Measurements from ENCODE around the gene G2E3.
"Not testable (repeated sequence)": the region's sequence is repeated elsewhere in the genome, so short reads cannot be mapped to it uniquely, and the experiment has no call there.

The G2E3 gene

DNA sequence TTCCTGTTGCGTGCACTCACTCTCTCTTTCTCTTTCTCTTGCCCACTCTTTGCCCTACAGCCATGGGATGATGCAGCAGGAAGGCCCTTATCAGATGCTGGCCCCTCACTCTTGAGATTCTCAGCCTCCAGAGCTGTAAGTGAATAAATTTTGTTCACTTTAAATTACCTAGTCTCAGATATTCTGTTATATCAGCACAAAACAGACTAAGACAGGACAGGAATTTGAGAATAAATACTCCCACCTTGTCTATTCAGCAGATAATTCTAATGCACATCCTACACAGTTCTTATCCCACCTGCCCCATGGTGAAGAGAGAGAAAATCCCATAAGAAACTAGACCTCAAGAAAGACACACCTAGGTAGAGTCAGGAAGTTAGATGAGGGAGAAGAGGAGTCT is 25.8 kb upstream of the G2E3 start:
- ChIA-PET POLR2A (no interaction called here), CTCF (interaction anchor here (1.2 to 1.9 kb wide), 2 partner anchors 12 to 13 kb away, joined by 3 to 6 read pairs; no protein-coding TSS in a partner anchor)
- Histone ChIP-seq H3K27me3 (replicated peaks in 2 of 5; ENCODE audit: control insufficient read depth in 4 of 5, insufficient read depth in 5 of 5, low read length in 4 of 5) (no peaks in the 10 kb centered on the region), H3K4me3 (ENCODE audit: control insufficient read depth in 1 of 7, extremely low read depth in 1 of 7, insufficient read depth in 4 of 7, low read depth in 2 of 7, low read length in 6 of 7) (no peak overlapping the region), H3K36me3 (ENCODE audit: control insufficient read depth in 4 of 4, insufficient read depth in 4 of 4, low read length in 3 of 4) (no peaks in the 10 kb centered on the region), H3K4me1 (ENCODE audit: control extremely low read depth in 1 of 4, control insufficient read depth in 4 of 4, insufficient read depth in 4 of 4, low read length in 3 of 4) (no peaks in the 10 kb centered on the region), H3K27ac (ENCODE audit: insufficient read depth in 1 of 2, low read depth in 1 of 2, low read length in 2 of 2, poor library complexity in 1 of 2, severe bottlenecking in 2 of 2) (no peak overlapping the region), H3K9me3 (ENCODE audit: control extremely low read depth in 1 of 5, control insufficient read depth in 4 of 5, insufficient read depth in 2 of 5, low read depth in 1 of 5, low read length in 4 of 5) (no peaks in the 10 kb centered on the region)
- no CpG with 5 or more reads among the region's 1 CpG for WGBS (ENCODE audit: insufficient coverage)
- no peak for DNase-seq

DNA sequence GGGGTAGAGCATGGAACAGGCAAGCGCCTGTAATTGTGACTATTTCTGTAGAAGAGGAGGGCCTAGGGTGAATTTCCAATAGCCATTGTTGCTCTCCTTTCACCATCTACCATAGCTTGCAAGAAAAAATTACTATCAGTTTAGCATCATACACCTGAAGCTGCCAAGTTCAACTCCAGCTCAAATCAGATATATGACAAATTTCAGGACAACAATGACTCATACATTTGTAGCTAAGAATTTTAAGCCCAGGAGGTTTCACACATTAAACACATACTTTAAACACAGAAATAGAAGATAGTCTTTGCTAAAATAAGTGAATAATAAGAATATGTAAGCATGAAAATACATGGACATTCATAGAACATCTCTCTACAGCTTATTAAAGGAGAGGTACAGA is 17.6 kb upstream of the G2E3 start:
- POLR2A ChIA-PET: no interaction called here
- no CpG with 5 or more reads among the region's 1 CpG for WGBS (ENCODE audit: insufficient coverage)
- CTCF ChIA-PET: no interaction called here

DNA sequence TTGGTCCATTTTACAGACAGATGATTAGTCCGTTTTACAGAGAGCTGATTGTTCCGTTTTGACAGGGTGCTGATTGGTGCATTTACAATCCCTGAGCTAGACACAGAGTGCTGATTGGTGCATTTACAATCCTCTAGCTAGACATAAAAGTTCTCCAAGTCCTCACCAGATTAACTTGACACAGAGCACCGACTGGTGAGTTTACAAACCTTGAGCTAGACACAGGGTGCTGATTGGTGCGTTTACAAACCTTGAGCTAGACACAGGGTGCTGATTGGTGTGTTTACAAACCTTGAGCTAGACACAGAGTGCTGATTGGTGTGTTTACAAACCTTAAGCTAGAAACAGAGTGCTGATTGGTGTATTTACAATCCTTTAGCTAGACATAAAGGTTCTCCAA is 12.2 kb upstream of the G2E3 start:
- H3K27me3 ChIP-seq (replicated peaks in 2 of 5; ENCODE audit: control insufficient read depth in 4 of 5, insufficient read depth in 5 of 5, low read length in 4 of 5); H3K36me3 ChIP-seq (ENCODE audit: control insufficient read depth in 4 of 4, insufficient read depth in 4 of 4, low read length in 3 of 4); DNase-seq; H3K4me1 ChIP-seq (ENCODE audit: control extremely low read depth in 1 of 4, control insufficient read depth in 4 of 4, insufficient read depth in 4 of 4, low read length in 3 of 4); POLR2A ChIA-PET; H3K9me3 ChIP-seq (ENCODE audit: control extremely low read depth in 1 of 5, control insufficient read depth in 4 of 5, insufficient read depth in 2 of 5, low read depth in 1 of 5, low read length in 4 of 5); H3K27ac ChIP-seq (ENCODE audit: insufficient read depth in 1 of 2, low read depth in 1 of 2, low read length in 2 of 2, poor library complexity in 1 of 2, severe bottlenecking in 2 of 2); CTCF ChIA-PET; H3K4me3 ChIP-seq (ENCODE audit: control insufficient read depth in 1 of 7, extremely low read depth in 1 of 7, insufficient read depth in 4 of 7, low read depth in 2 of 7, low read length in 6 of 7): not testable (repeated sequence)
- WGBS (ENCODE audit: insufficient coverage): 100% methylated on average over 3 of the region's 4 CpGs

More for the DNA sequence above, 17.6 kb upstream of the G2E3 start:
- Histone ChIP-seq H3K4me1 (ENCODE audit: control extremely low read depth in 1 of 4, control insufficient read depth in 4 of 4, insufficient read depth in 4 of 4, low read length in 3 of 4) (no peaks in the 10 kb centered on the region), H3K27ac (ENCODE audit: insufficient read depth in 1 of 2, low read depth in 1 of 2, low read length in 2 of 2, poor library complexity in 1 of 2, severe bottlenecking in 2 of 2) (no peak overlapping the region), H3K27me3 (replicated peaks in 2 of 5; ENCODE audit: control insufficient read depth in 4 of 5, insufficient read depth in 5 of 5, low read length in 4 of 5) (no peaks in the 10 kb centered on the region), H3K36me3 (ENCODE audit: control insufficient read depth in 4 of 4, insufficient read depth in 4 of 4, low read length in 3 of 4) (no peaks in the 10 kb centered on the region), H3K4me3 (ENCODE audit: control insufficient read depth in 1 of 7, extremely low read depth in 1 of 7, insufficient read depth in 4 of 7, low read depth in 2 of 7, low read length in 6 of 7) (no peak overlapping the region), H3K9me3 (ENCODE audit: control extremely low read depth in 1 of 5, control insufficient read depth in 4 of 5, insufficient read depth in 2 of 5, low read depth in 1 of 5, low read length in 4 of 5) (no peaks in the 10 kb centered on the region)
- DNase-seq: no peak

DNA sequence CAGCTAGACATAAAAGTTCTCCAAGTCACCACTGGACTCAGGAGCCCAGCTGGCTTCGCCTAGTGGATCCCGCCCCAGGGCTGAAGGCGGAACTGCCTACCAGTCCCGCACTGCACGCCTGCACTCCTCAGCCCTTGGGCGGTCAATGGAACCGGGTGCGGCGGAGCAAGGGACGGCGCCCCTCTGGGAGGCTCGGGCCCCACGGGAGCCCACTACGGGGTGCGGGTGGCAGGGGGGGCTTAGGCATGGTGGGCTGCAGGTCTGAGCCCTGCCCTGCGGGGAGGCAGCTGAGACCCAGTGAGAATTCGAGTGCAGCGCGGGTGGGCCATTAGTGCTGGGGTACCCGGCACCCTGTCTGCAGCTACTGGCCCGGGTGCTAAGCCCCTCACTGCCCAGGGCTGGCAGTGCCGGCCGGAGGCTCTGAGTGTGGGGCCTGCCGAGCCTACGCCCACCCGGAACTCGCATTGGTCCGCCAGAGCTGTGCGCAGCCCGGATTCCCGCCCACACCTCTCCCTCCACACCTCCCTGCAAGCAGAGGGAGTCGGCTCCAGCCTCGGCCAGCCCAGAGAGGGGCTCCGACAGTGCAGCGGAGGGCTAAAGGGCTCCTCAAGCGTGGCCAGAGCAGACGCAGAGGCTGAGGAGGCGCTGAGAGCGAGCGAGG is 11.4 kb upstream of the G2E3 start:
- H3K27me3 ChIP-seq (replicated peaks in 2 of 5; ENCODE audit: control insufficient read depth in 4 of 5, insufficient read depth in 5 of 5, low read length in 4 of 5): no peaks in the 10 kb centered on the region
- POLR2A ChIA-PET: no interaction called here
- H3K4me1 ChIP-seq (ENCODE audit: control extremely low read depth in 1 of 4, control insufficient read depth in 4 of 4, insufficient read depth in 4 of 4, low read length in 3 of 4): no peaks in the 10 kb centered on the region
- no peak for DNase-seq
- CTCF ChIA-PET: no interaction called here
- H3K27ac ChIP-seq (ENCODE audit: insufficient read depth in 1 of 2, low read depth in 1 of 2, low read length in 2 of 2, poor library complexity in 1 of 2, severe bottlenecking in 2 of 2): no peak overlapping the region
- no peak overlapping the region for H3K4me3 ChIP-seq (ENCODE audit: control insufficient read depth in 1 of 7, extremely low read depth in 1 of 7, insufficient read depth in 4 of 7, low read depth in 2 of 7, low read length in 6 of 7)
- no peaks in the 10 kb centered on the region for H3K36me3 ChIP-seq (ENCODE audit: control insufficient read depth in 4 of 4, insufficient read depth in 4 of 4, low read length in 3 of 4)
- peaks cover 0 to 4% (median 0%) of the 10 kb centered on the region in 5 experiments for H3K9me3 ChIP-seq (ENCODE audit: control extremely low read depth in 1 of 5, control insufficient read depth in 4 of 5, insufficient read depth in 2 of 5, low read depth in 1 of 5, low read length in 4 of 5)
- 98% methylated on average over 36 of the region's 40 CpGs for WGBS (ENCODE audit: insufficient coverage)

DNA sequence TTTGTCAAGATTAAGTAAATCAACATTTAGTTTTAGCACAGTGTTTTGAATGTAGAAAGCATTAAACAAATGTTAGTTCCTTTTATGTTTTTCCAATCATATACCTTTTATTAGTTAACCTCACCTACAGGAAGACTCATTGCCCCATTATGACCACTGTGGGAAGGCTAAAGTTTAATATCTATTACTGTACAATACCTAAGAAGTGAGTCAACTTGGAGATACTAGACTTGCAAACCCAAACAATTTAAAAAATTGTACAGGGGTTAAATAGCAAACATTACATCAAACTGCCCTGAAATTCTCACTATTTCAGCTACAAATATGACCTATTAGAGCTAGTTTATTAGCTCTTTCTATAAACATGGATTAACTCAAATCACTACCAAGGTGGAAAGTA is 8.6 kb upstream of the G2E3 start:
- CTCF ChIA-PET: no interaction called here
- Histone ChIP-seq H3K4me1 (ENCODE audit: control extremely low read depth in 1 of 4, control insufficient read depth in 4 of 4, insufficient read depth in 4 of 4, low read length in 3 of 4) (peaks cover 0 to 4% (median 0%) of the 10 kb centered on the region in 4 experiments), H3K27me3 (replicated peaks in 2 of 5; ENCODE audit: control insufficient read depth in 4 of 5, insufficient read depth in 5 of 5, low read length in 4 of 5) (no peaks in the 10 kb centered on the region), H3K4me3 (ENCODE audit: control insufficient read depth in 1 of 7, extremely low read depth in 1 of 7, insufficient read depth in 4 of 7, low read depth in 2 of 7, low read length in 6 of 7) (no peak overlapping the region), H3K27ac (ENCODE audit: insufficient read depth in 1 of 2, low read depth in 1 of 2, low read length in 2 of 2, poor library complexity in 1 of 2, severe bottlenecking in 2 of 2) (no peak overlapping the region), H3K36me3 (ENCODE audit: control insufficient read depth in 4 of 4, insufficient read depth in 4 of 4, low read length in 3 of 4) (no peaks in the 10 kb centered on the region), H3K9me3 (ENCODE audit: control extremely low read depth in 1 of 5, control insufficient read depth in 4 of 5, insufficient read depth in 2 of 5, low read depth in 1 of 5, low read length in 4 of 5) (peaks cover 0 to 4% (median 0%) of the 10 kb centered on the region in 5 experiments)
- POLR2A ChIA-PET: no interaction called here
- no peak for DNase-seq

DNA sequence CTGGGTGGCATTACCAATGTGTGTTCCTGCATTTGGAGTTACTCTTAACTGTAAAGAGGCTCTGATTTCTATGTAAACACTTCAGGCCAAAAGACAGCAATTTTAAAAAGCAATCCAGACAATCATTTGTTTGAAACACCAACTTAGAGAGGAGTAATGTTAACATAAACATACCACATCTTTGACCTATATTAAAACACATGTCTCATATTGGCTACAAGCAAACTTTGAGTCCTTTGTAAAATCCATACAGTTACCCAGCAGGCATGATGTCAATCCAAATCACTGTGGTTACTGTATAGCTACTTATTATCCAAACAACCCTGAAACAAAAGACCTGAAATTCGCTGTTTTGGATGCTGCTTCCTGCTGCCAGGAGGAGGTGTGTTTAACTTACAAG is 7.5 kb upstream of the G2E3 start:
- Histone ChIP-seq H3K4me3 (ENCODE audit: control insufficient read depth in 1 of 7, extremely low read depth in 1 of 7, insufficient read depth in 4 of 7, low read depth in 2 of 7, low read length in 6 of 7) (no peak overlapping the region), H3K4me1 (ENCODE audit: control extremely low read depth in 1 of 4, control insufficient read depth in 4 of 4, insufficient read depth in 4 of 4, low read length in 3 of 4) (peaks cover 0 to 4% (median 0%) of the 10 kb centered on the region in 4 experiments), H3K36me3 (ENCODE audit: control insufficient read depth in 4 of 4, insufficient read depth in 4 of 4, low read length in 3 of 4) (no peaks in the 10 kb centered on the region), H3K27me3 (replicated peaks in 2 of 5; ENCODE audit: control insufficient read depth in 4 of 5, insufficient read depth in 5 of 5, low read length in 4 of 5) (no peaks in the 10 kb centered on the region), H3K9me3 (ENCODE audit: control extremely low read depth in 1 of 5, control insufficient read depth in 4 of 5, insufficient read depth in 2 of 5, low read depth in 1 of 5, low read length in 4 of 5) (peaks cover 0 to 4% (median 0%) of the 10 kb centered on the region in 5 experiments), H3K27ac (ENCODE audit: insufficient read depth in 1 of 2, low read depth in 1 of 2, low read length in 2 of 2, poor library complexity in 1 of 2, severe bottlenecking in 2 of 2) (no peak overlapping the region)
- WGBS (ENCODE audit: insufficient coverage): no CpG with 5 or more reads among the region's 1 CpG
- DNase-seq: no peak
- ChIA-PET CTCF (no interaction called here), POLR2A (no interaction called here)

DNA sequence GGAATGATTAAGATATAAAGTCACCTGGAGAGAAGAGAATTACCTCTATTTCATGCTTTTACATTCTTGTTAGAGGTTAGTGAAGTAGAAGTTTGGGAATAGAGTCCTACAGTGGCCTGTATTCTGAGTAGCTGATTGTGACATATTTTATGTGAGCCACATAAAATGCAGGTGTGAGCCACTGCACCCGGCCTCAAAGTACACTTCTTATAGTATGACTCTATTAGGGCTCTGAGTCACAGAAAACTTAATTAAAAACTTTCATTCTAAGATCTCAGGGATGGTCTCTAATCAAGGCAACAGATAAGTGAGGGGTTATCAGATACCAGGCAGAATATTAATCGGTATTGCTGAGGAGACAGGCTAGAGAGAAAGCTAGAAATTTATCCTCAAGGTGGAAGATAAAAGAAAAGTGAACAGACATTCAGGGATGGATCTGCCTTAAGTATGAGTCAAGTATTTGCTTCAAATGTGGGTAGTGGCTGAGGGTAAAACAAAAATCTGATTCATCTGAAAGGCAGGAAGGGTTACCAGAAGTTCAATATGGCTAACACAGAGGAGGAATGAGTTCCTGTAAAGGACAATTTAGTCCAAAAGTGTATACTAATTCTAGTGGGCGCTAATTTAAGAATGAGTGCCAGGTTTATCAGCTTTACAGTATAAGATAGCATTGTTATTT is 5.5 kb upstream of the G2E3 start:
- no peaks in the 10 kb centered on the region for H3K9me3 ChIP-seq (ENCODE audit: control extremely low read depth in 1 of 5, control insufficient read depth in 4 of 5, insufficient read depth in 2 of 5, low read depth in 1 of 5, low read length in 4 of 5)
- H3K27ac ChIP-seq (ENCODE audit: insufficient read depth in 1 of 2, low read depth in 1 of 2, low read length in 2 of 2, poor library complexity in 1 of 2, severe bottlenecking in 2 of 2): no peak overlapping the region
- peaks cover under 1 to 7% (median 3%) of the 10 kb centered on the region in 4 experiments for H3K4me1 ChIP-seq (ENCODE audit: control extremely low read depth in 1 of 4, control insufficient read depth in 4 of 4, insufficient read depth in 4 of 4, low read length in 3 of 4)
- WGBS (ENCODE audit: insufficient coverage): 100% methylated on average over 1 of the region's 3 CpGs
- ChIA-PET CTCF (no interaction called here), POLR2A (no interaction called here)
- no peak overlapping the region for H3K4me3 ChIP-seq (ENCODE audit: control insufficient read depth in 1 of 7, extremely low read depth in 1 of 7, insufficient read depth in 4 of 7, low read depth in 2 of 7, low read length in 6 of 7)
- H3K36me3 ChIP-seq (ENCODE audit: control insufficient read depth in 4 of 4, insufficient read depth in 4 of 4, low read length in 3 of 4): no peaks in the 10 kb centered on the region
- no peaks in the 10 kb centered on the region for H3K27me3 ChIP-seq (replicated peaks in 2 of 5; ENCODE audit: control insufficient read depth in 4 of 5, insufficient read depth in 5 of 5, low read length in 4 of 5)
- DNase-seq: no peak
